NCI-H187 (cell line): ENCODE data around the gene DOCK3.
A peak's percentile ranks its signal among the peaks of the same experiment; 100 is the strongest.

ENCODE experiments used
- DNase-seq, 2 experiments: peaks; one replicate each; lab custom pipeline; 2025; lab: John Stamatoyannopoulos, UW

The DOCK3 gene

GRCh38 chr3:50674349-50675178 lies at the start of gene DOCK3:
DOCK3 (plus strand) TSS chr3:50674927; CDS start chr3:50675264, 337 bp downstream.
- DNase-seq = peak in 1 of 2 experiments; percentile 57

DNA sequence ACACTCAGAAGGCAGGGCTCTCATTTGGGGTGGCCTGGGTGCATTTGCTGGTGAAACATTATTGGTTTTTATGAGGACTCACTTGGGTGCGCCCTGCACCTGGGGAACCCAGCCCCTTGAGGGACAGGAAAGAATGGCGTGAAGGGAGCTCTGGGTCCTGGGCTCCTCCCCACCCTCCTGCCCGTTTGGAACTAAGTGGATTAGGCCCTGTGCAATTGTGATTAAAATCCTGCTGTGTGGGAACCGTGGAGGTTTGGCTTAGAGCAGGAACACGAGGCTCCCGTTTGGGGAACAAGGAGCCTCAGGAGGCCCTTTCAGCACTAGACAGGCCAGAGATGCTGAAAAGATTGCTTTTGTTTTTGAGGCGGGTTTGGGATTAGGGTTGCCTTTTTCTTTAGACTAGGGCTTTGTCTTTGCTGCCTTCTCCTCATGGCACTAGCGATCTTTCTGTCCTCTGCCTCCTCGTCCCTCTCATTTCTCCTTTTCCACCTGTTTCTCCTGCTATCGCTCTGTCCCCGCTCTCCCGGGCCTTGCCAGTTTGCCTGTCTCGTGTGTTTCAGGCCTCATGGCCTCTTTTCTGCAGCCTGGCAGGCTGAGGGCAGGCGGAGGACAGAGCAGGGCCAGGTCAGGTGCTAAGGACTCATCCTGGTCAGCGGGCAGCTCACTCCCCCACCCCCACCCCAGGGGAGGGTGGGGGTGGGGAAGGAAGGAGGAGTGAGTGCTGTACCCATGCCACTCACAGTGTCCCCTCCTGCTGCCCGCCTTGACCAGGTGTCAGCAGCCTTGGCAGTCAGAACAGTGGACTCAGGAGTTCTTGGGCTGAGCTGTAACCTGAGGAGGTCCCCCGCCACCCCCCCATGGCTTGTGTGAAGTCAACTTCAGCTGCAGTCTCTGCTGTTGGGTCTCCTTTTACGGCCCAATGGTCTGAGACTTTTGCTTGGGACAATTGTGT lies 49.2 kb upstream of the DOCK3 start:
- no peak for DNase-seq

- no peak for DNase-seq
Observed at GRCh38 chr3:50626401-50626800, 48.3 kb upstream of the DOCK3 start.

- DNase-seq = no peak
Observed at GRCh38 chr3:50627407-50628051, 47.2 kb upstream of the DOCK3 start.

- DNase-seq = no peak
Observed at GRCh38 chr3:50628601-50629000, 46.1 kb upstream of the DOCK3 start.

GRCh38 chr3:50630394-50630793 lies 44.3 kb upstream of the DOCK3 start:
- no peak for DNase-seq

- peak in 1 of 2 experiments; percentile 27 for DNase-seq
Observed at GRCh38 chr3:50630877-50631276, 43.9 kb upstream of the DOCK3 start.

DNA sequence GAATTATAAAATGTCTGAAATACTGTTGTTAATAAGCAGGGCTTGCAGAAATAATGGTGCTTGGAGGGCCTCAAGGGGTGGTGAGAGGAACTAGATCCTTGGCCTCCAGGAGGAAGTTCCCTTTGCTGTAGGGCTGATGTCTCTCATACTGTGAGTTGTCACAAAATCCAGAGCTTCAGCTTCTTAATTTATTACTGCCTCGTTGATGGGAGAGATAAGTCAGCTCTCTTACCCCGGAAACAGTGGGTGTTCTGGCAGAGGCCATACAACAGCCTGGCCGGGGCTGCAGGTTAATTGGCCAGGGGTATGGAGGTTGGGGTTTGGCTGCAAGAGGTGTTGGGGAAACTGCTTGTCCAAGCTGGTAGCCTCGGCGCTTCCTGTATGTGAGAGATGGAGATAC lies 42.3 kb upstream of the DOCK3 start:
- no peak for DNase-seq

- DNase-seq = no peak
Observed at GRCh38 chr3:50633230-50633790, 41.4 kb upstream of the DOCK3 start.

- DNase-seq = no peak
Observed at GRCh38 chr3:50635066-50635465, 39.7 kb upstream of the DOCK3 start.

- DNase-seq = no peak
Observed at GRCh38 chr3:50637011-50637410, 37.7 kb upstream of the DOCK3 start.

- DNase-seq = no peak
Observed at GRCh38 chr3:50637945-50638344, 36.8 kb upstream of the DOCK3 start.

DNA sequence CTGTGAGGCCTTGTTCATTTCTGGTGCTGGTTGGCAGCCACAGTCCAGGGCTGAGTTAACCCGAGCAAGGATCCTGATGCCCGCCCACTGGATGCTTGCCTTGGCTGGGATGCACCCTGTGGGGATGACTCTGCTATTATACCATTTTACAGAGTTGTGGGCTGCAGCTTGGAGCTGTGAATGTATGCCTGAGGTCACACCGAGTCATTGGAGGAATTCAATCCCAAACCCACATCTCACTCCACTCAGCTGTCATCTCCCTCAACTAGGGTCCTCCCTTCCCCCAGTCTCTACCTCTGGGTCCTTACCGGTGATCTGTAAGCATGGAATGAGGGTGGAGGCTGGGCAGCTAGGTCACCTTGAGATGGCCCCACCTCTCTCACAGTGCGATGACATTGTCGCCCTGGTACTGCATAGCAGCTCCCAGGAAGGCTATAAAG lies 35.7 kb upstream of the DOCK3 start:
- no peak for DNase-seq

GRCh38 chr3:50642382-50642781 lies 32.3 kb upstream of the DOCK3 start:
- no peak for DNase-seq

DNA sequence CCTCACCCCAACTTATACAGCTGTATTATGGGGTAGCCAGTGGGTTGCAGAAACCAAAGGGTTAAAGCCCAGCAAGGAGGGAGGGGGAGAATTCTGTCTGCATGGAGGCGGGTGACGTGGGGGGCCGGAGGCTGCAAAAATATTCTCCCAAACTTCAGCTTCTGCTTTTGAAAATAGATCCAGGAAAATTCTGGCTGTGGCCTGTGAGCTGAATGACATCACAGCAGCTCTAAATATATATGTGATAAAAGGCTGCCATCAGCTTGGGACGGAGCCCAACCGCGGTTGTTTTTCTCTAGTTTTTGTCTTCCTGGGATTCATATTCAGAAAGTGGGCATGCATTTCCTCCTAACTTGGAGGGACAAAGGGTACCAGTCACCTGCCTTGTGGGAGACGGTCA lies 30.2 kb upstream of the DOCK3 start:
- DNase-seq = no peak

- DNase-seq = no peak
Observed at GRCh38 chr3:50645378-50645777, 29.3 kb upstream of the DOCK3 start.

- DNase-seq = no peak
Observed at GRCh38 chr3:50648313-50648712, 26.4 kb upstream of the DOCK3 start.

GRCh38 chr3:50648944-50649343 lies 25.8 kb upstream of the DOCK3 start:
- DNase-seq = no peak

DNA sequence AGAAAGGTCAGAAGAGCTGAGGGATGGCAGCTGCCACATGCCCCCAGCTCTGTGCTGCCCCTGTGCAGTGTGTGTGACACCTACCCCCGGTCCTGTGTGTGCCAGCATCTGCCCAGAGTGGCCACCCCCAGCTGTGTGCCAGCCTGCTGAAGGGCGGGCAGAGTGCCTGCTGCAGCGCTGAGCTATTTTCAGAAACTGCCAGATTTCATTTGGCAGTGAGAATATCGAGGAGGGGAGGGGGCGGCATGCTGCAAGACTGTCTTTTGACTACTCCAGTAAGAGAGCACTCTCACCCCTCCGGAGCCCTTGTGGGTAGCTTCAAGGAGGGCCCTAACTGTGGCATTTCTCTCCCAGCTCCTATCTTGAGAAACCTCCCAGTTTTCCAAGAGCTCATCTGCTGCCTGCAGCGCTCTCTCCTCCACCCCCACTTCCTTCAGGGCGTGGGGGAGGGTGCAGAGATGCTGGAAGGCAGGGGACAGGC lies 25.2 kb upstream of the DOCK3 start:
- no peak for DNase-seq

GRCh38 chr3:50650018-50650417 lies 24.7 kb upstream of the DOCK3 start:
- no peak for DNase-seq

DNA sequence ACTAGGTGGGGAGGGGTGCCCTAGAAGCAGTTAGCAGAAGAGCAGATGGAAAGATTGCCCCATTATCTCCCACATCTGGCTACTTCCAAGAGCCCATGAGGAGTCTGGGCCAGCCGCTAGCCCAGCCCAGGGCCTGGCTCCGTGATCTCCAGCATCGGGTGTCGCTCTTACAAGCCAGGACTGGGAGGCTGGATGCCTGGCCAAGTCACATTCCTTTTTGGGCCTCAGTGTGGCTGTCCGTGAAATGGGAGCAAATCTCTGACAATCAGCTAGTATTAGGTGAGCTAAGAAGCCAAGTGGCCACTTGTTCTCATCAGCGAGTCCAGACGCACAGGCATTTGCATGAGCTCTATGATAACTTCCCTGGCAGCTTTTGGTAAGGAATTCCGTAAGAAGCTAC lies 23.3 kb upstream of the DOCK3 start:
- no peak for DNase-seq
